Skeletal muscle satellite cell (primary cell): ENCODE measurements around the gene CRNKL1.
A peak's percentile ranks its signal among the peaks of the same experiment; 100 is the strongest.

ENCODE experiments used
- H3K27me3 ChIP-seq: 2 replicates; pipeline ENCODE4 v1.7.0; 2013; ENCODE audit warnings: low read length; ENCODE audit not compliant: control insufficient read depth, insufficient read depth
- H3K36me3 ChIP-seq: 2 replicates; pipeline ENCODE4 v1.7.0; 2013; ENCODE audit warnings: mild to moderate bottlenecking, control low read depth, low read length; ENCODE audit not compliant: insufficient read depth
- H3K4me1 ChIP-seq: 2 replicates; pipeline ENCODE4 v1.7.0; 2013; ENCODE audit warnings: low read length; ENCODE audit not compliant: control insufficient read depth, insufficient read depth
- H3K4me2 ChIP-seq: 2 replicates; pipeline ENCODE4 v1.7.0; 2013; ENCODE audit warnings: mild to moderate bottlenecking, low read length
- H3K4me3 ChIP-seq: 2 replicates; pipeline ENCODE4 v1.7.0; 2013; ENCODE audit warnings: low read length
- H3K9ac ChIP-seq: 2 replicates; pipeline ENCODE4 v1.7.0; 2013; ENCODE audit warnings: mild to moderate bottlenecking, low read depth, low read length, moderate library complexity
- H3K9me3 ChIP-seq: replicated peaks from 2 replicates; pipeline ENCODE4 v1.7.0; 2013; ENCODE audit warnings: mild to moderate bottlenecking, control low read depth, low read length

The CRNKL1 gene

GRCh38 chr20:20083807-20084206 lies 31.5 kb upstream of the CRNKL1 start:
- Histone ChIP-seq H3K36me3 (no peaks in the 10 kb centered on the region), H3K9me3 (no peaks in the 10 kb centered on the region), H3K4me1 (peaks cover 12% of the 10 kb centered on the region), H3K9ac (no peak overlapping the region), H3K27me3 (peaks cover 29% of the 10 kb centered on the region), H3K4me3 (no peak overlapping the region), H3K4me2 (peak overlapping the region; percentile 53)

- Histone ChIP-seq H3K4me3 (no peak overlapping the region), H3K9ac (no peak overlapping the region), H3K9me3 (no peaks in the 10 kb centered on the region), H3K4me2 (no peak overlapping the region), H3K4me1 (peaks cover under 1% of the 10 kb centered on the region), H3K36me3 (no peaks in the 10 kb centered on the region), H3K27me3 (peaks cover 27% of the 10 kb centered on the region)
Measured at GRCh38 chr20:20079102-20079784, 27.0 kb upstream of the CRNKL1 start.

- no peak overlapping the region for H3K9ac ChIP-seq
- peaks cover 39% of the 10 kb centered on the region for H3K27me3 ChIP-seq
- H3K4me2 ChIP-seq, result no peak overlapping the region
- no peaks in the 10 kb centered on the region for H3K9me3 ChIP-seq
- H3K36me3 ChIP-seq, result no peaks in the 10 kb centered on the region
- H3K4me1 ChIP-seq, result no peaks in the 10 kb centered on the region
- H3K4me3 ChIP-seq, result no peak overlapping the region
Measured at GRCh38 chr20:20078041-20078440, 25.8 kb upstream of the CRNKL1 start.

GRCh38 chr20:20076297-20077065 lies 24.2 kb upstream of the CRNKL1 start:
- Histone ChIP-seq H3K27me3 (peaks cover 37% of the 10 kb centered on the region), H3K9me3 (no peaks in the 10 kb centered on the region), H3K4me3 (no peak overlapping the region), H3K4me2 (no peak overlapping the region), H3K4me1 (no peaks in the 10 kb centered on the region), H3K36me3 (no peaks in the 10 kb centered on the region), H3K9ac (no peak overlapping the region)

GRCh38 chr20:20075032-20075431 lies 22.8 kb upstream of the CRNKL1 start:
- Histone ChIP-seq H3K9me3 (no peaks in the 10 kb centered on the region), H3K4me2 (no peak overlapping the region), H3K27me3 (peaks cover 34% of the 10 kb centered on the region), H3K36me3 (no peaks in the 10 kb centered on the region), H3K4me3 (no peak overlapping the region), H3K4me1 (no peaks in the 10 kb centered on the region), H3K9ac (no peak overlapping the region)

- Histone ChIP-seq H3K9ac (no peak overlapping the region), H3K4me1 (no peaks in the 10 kb centered on the region), H3K9me3 (no peaks in the 10 kb centered on the region), H3K36me3 (no peaks in the 10 kb centered on the region), H3K4me2 (peak overlapping the region; percentile 70), H3K27me3 (peaks cover 33% of the 10 kb centered on the region), H3K4me3 (peak overlapping the region; percentile 19)
Measured at GRCh38 chr20:20073801-20074371, 21.6 kb upstream of the CRNKL1 start.

GRCh38 chr20:20070871-20071726 lies 18.8 kb upstream of the CRNKL1 start:
- H3K27me3 ChIP-seq, result peaks cover 33% of the 10 kb centered on the region
- H3K4me2 ChIP-seq, result no peak overlapping the region
- no peaks in the 10 kb centered on the region for H3K9me3 ChIP-seq
- no peak overlapping the region for H3K4me3 ChIP-seq
- H3K36me3 ChIP-seq, result no peaks in the 10 kb centered on the region
- no peaks in the 10 kb centered on the region for H3K4me1 ChIP-seq
- no peak overlapping the region for H3K9ac ChIP-seq

GRCh38 chr20:20065361-20065760 lies 13.1 kb upstream of the CRNKL1 start:
- H3K36me3 ChIP-seq, result no peaks in the 10 kb centered on the region
- peaks cover 33% of the 10 kb centered on the region for H3K27me3 ChIP-seq
- no peaks in the 10 kb centered on the region for H3K4me1 ChIP-seq
- no peak overlapping the region for H3K4me3 ChIP-seq
- H3K9me3 ChIP-seq, result no peaks in the 10 kb centered on the region
- no peak overlapping the region for H3K9ac ChIP-seq
- no peak overlapping the region for H3K4me2 ChIP-seq

GRCh38 chr20:20063941-20064702 lies 11.9 kb upstream of the CRNKL1 start:
- Histone ChIP-seq H3K4me3 (no peak overlapping the region), H3K36me3 (no peaks in the 10 kb centered on the region), H3K4me2 (no peak overlapping the region), H3K27me3 (peaks cover 33% of the 10 kb centered on the region), H3K9me3 (no peaks in the 10 kb centered on the region), H3K4me1 (no peaks in the 10 kb centered on the region), H3K9ac (no peak overlapping the region)

- Histone ChIP-seq H3K4me3 (no peak overlapping the region), H3K9ac (no peak overlapping the region), H3K27me3 (peaks cover 33% of the 10 kb centered on the region), H3K36me3 (no peaks in the 10 kb centered on the region), H3K4me2 (no peak overlapping the region), H3K9me3 (no peaks in the 10 kb centered on the region), H3K4me1 (no peaks in the 10 kb centered on the region)
Measured at GRCh38 chr20:20060234-20060998, 8.2 kb upstream of the CRNKL1 start.
